ENCODE data around the gene NOXRED1.

DNA sequence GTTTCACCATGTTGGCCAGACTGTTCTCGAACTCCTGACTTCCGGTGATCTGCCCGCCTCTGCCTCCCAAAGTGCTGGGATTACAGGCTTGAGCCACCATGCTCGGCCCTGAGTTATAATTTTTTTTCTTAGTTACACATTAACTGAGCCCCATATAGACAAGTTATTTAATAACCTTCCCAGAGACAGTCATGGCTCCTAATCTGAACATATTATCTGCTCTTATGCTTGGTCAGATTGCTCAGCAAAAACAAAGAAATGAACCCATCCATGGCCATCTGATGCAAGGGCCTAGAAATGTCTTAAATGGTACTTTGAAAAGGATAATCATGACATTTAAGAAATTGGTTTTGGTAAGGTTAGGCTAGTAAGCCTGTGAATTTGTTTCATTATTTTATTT, 33.1 kb downstream of the NOXRED1 start:
- no peak for TF ChIP-seq CTCF (IDR thresholded peaks at IDR 0.05)
- no peak for TF ChIP-seq POLR2A (IDR thresholded peaks at IDR 0.05)

Data from adrenal gland (tissue), 5 donors.